Epithelial cell of esophagus (primary cell): ENCODE results near the gene CD151.

ENCODE experiments used
- DNase-seq: peaks from one replicate; pipeline ENCODE4 v3.0.0; 2010; ENCODE audit warnings: low read depth
- H3K4me3 ChIP-seq: 2 replicates; pipeline ENCODE4 v1.5.1; 2011; ENCODE audit warnings: mild to moderate bottlenecking, low read length, control low read depth
- CTCF ChIP-seq: IDR thresholded peaks from 2 replicates; pipeline ENCODE4 v1.5.1; 2011; ENCODE audit warnings: low read depth, mild to moderate bottlenecking, low read length, control low read depth, inconsistent platforms; ENCODE audit not compliant: insufficient read depth; ENCODE audit errors: missing control alignments

The CD151 gene

GRCh38 chr11:856397-856796 lies 23.6 kb downstream of the CD151 start:
- DNase-seq, result no peak
- no peak for TF ChIP-seq CTCF
- no peak overlapping the region for H3K4me3 ChIP-seq

- no peak overlapping the region for H3K4me3 ChIP-seq
- DNase-seq, result no peak
- no peak for TF ChIP-seq CTCF
Measured at GRCh38 chr11:858053-858761, 25.5 kb downstream of the CD151 start.

- TF ChIP-seq CTCF, result no peak
- DNase-seq, result no peak
- H3K4me3 ChIP-seq, result no peak overlapping the region
Measured at GRCh38 chr11:858762-859339, 26.1 kb downstream of the CD151 start.

- TF ChIP-seq CTCF, result no peak
- peak; percentile 80 for DNase-seq
- H3K4me3 ChIP-seq, result no peak overlapping the region
Measured at GRCh38 chr11:859394-860131, 26.8 kb downstream of the CD151 start.

GRCh38 chr11:860234-861104 lies 27.7 kb downstream of the CD151 start:
- H3K4me3 ChIP-seq, result no peak overlapping the region
- no peak for TF ChIP-seq CTCF
- no peak for DNase-seq

GRCh38 chr11:861105-861479 lies 28.3 kb downstream of the CD151 start:
- no peak overlapping the region for H3K4me3 ChIP-seq
- DNase-seq, result no peak
- TF ChIP-seq CTCF, result no peak
